Measurements from ENCODE around the gene FHOD1.

Gene FHOD1

DNA sequence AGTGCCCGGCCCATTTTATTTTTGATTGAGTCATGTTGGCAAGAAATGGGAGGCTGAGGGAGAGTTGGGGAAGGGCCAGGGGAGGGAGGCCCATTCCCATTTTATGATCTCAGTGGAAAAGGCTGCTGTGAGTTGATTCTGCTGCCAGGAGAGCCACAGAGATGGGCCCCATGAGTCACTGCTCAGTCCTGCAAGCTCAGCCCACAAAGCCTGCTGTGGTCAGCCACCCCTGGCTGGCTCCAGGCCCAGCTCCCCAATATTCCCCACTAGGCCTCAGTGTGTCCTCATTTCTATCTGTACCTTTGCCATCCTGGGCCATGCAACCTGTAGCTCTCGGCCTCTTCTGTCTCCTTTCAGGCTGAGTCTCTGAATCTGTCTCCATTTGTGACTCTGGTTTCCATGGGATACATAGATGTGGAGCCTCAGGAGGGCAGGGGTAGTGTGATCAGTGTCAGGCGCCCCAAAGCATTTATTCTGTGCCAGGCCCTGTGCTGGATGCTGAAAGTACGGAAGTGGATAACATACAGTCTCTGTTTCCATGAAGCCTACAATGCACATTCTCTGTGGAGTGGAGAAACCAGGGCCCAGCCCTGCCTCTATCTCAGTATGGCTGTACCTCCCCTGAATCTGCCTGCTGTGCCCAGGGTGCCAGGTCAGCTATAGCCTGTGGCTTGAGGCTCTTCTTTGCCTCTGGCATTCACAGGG, 30.2 kb upstream of the FHOD1 start:
- DNase-seq: no peak

DNA sequence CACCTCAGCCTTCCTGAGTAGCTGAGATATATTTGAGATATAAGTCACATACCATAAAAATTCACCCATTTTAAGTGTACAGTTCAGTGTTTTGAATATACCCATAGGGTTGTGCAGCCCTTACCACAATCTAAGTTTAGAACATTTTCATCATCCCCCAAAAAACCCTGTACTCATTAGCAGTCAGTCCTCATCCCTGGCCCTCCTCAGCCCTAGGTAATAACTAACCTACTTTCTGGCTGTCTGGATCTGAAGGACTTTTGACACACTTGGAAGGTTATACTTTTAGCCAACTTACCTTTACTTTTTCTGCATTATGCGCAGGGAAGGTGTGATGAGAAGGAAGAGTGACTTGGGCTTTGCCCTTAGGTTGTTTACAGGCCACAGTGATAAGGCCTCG, 28.0 kb upstream of the FHOD1 start:
- DNase-seq: no peak

- DNase-seq: no peak
These were observed 24.2 kb upstream of the FHOD1 start for GRCh38 chr16:67271446-67271845.

DNA sequence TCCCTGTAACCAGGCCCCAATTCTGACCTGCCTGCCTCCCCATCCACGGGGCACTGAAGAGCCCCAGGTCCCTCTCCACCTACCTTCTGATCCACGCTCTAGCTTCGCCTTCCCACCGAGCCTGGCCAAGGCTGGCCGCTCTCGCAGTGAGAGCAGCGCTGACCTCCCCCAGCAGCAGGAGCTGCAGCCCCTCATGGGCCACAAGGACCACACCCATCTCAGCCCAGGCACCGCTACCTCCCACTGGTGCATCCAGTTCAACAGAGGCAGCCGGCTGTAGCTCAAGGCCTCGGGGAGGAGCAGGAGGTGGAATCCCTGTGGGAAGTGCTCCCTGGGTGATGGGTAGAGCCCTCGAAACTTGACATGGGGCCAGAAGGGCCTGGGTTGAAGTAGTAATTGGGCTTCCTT, 23.7 kb upstream of the FHOD1 start:
- DNase-seq: no peak

DNA sequence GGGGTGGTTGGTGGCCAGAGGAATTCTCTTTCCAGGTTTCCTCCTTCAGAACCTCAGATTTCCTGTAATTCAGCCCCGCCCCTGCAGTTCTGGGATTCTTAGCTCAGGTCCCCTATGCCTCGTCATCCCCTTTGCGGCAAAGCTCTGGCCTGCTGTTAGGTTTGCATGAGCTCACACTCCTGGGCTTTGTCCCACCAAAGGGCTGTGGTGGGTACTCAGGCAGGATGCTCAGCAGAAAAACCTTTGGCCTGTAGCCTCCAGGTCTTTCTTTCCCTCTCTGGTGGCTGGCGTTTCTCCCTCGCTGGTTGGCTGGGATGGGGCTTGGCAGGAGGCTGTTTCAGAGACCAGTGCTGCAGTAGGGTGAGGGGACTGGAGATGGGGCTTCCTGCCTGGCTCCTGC, 22.5 kb upstream of the FHOD1 start:
- DNase-seq: no peak

DNA sequence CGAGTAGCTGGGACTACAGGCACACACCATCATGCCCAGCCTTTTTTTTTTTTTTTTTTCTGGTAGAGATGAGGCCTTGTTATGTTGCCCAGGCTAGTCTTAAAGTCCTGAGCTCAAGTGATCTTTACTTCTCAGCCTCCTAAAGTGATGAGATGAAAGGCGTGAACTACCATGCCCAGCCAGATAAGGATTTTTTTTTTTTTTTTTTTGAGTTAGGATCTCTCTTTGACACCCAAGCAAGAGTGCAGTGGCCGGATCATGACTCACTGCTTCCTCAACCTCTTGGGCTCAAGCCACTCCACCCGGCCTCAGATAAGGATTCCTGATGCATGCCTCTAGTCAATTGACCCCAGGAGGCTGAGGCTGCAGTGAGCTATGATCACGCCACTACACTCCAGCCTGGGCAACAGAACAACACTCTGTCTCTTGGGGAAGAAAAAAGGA, 20.9 kb upstream of the FHOD1 start:
- no peak for DNase-seq

GRCh38 chr16:67265834-67266233, 18.6 kb upstream of the FHOD1 start:
- DNase-seq: no peak

DNA sequence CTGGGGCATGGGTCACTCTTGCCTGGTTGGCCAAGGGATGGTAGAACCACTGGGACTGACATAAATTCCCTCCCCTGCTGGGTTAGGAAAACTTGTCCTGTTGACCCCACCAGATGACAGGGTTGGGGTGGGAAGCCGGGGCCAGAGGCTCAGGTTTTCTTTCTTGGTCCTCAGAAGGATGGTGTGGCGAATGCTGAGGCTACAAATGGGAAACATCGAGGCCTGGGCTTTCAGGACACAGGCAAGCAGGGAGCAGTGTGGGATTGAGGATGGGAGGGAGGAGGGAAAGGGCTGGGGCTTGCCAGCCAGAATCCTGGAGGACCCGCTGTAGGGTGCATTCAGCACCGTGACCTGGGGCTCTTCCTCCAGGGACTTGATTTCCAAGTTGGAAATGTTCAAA, 17.6 kb upstream of the FHOD1 start:
- DNase-seq: no peak

- no peak for DNase-seq
These were observed 17.0 kb upstream of the FHOD1 start for GRCh38 chr16:67264277-67264676.

- DNase-seq: no peak
These were observed 15.9 kb upstream of the FHOD1 start for GRCh38 chr16:67263201-67263600.

- peak; percentile 51 for DNase-seq
These were observed 13.3 kb upstream of the FHOD1 start for GRCh38 chr16:67260426-67261063.

- DNase-seq: no peak
These were observed 12.4 kb upstream of the FHOD1 start for GRCh38 chr16:67259705-67260104.

- DNase-seq: no peak
These were observed 11.0 kb upstream of the FHOD1 start for GRCh38 chr16:67258161-67258835.

- no peak for DNase-seq
These were observed 10.3 kb upstream of the FHOD1 start for GRCh38 chr16:67257486-67258160.

GRCh38 chr16:67256701-67257230, 9.5 kb upstream of the FHOD1 start:
- DNase-seq: no peak

GRCh38 chr16:67255553-67256221, 8.4 kb upstream of the FHOD1 start:
- no peak for DNase-seq

- DNase-seq: no peak
These were observed 7.7 kb upstream of the FHOD1 start for GRCh38 chr16:67254801-67255552.

DNA sequence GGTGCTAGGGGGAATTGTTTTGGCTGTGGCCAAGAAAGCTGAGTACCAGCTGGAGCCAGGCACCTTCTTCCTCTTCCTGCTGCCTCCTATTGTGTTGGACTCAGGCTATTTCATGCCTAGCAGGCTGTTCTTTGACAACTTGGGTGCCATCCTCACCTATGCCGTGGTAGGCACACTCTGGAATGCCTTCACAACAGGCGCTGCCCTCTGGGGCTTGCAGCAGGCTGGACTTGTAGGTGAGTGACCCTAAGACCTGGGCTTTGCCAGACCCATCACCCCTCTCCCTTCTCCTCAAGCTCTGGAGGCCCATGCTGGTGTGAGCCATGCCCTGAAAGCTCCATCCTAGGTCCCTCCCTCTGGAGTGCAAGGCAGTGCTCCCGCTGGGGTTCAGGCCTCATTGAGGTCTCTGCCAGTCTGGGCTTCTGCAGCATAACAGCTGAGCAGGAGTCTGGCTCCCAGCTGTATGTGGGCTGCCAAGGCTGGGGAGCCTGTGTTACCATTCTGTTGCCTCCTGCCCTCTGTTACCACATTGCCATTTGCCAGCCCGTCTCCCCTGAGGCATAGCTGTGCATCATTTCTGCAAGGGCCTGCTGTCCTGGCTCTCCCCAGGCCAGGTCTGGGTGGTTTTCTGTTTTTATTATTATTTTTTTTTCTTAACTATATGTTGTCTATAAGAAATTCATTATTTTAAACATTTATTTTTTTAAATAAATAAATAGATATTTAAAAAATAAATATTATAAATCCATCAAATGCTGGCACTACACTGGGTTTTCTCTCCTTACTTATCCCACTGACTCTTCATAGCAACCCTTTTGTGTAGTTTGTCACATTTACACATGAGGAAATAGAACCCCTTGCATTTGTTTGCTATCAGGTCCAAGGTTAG, 5.6 kb upstream of the FHOD1 start:
- no peak for DNase-seq

DNA sequence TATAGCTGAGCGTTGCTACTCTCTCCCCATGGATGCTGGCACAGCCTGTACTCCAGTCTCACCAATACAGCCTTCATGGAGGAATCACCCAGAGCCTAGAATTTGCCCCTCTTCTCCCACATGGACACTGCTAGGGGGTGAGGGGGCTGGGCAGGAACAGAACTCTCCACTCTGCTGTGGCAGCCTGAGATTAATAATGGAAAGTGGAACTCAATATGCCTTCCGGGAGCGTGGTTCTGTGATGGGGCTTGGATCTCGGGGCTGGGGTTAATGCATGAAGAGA, 2.7 kb upstream of the FHOD1 start:
- no peak for DNase-seq

DNA sequence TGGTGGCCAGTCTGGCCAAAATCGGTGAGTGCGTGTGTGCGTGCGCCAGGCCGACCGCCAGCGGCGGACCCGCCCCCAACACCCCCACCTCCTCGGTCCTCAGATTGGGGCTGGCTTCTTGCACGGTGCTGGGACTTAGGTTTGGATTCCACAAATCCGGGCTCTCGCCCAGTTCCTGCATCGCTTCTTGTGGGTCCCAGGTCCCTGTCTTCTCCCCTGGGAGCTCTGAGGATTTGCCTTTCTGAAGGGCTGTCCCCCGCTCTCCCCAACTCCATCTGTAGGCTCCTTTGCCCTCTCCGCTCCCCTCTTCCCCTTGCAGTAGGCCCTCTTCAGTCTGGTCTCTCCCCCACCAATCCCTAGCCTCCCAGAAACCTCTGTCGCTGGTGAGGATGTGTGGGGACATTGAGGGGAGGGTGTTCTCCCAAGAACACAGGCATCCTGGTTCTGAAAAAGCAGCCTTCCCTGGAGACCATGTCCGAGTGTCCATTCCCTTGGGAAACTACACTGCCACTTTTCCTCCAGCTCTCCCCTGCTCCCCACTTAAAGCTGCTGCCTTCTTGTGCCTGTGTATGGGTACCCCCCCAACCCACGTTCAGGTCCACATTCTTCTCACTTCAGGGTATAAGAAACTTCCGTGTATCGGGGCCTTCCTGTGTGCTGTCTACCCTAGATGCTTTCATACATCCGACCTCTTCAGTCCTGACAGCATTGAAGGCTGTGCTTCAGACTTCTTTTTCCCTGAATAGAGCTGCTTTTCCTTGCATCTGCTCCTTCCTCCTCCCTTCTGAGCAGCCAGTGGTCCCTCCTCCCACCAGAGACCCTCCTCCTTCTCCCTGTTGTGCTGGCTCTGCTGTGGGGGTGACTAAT, 2.1 kb upstream of the FHOD1 start:
- peak; percentile 10 for DNase-seq

All from NCI-H69 (cell line).